GM12878 (cell line): ENCODE data around the gene NECAB2. TPM values are rescaled to one million over a fixed set of nuclear protein-coding genes. Genes with fewer than 3 reads are reported as not detected.

Experiments used
- ATAC-seq: fragments of 200-7000 bp; cut with Tn5 transposase; 3 replicates; pipeline ENCODE4 v1.9.1; 2020; ENCODE audit warnings: mild to moderate bottlenecking, moderate library complexity
- BruUV-seq: library from RNA; stranded (reverse); fragments of 400-500 nt; replicated peaks from 2 replicates; lab custom pipeline; 2021; lab: Mats Ljungman, UMichigan
- CTCF ChIA-PET: fragments of 300-600 bp; sonication (Branson Sonifier 250); formaldehyde crosslinking; extraction: SDS; loops from one replicate; lab custom pipeline; 2021; ENCODE audit warnings: inconsistent platforms; lab: Yijun Ruan, JAX
- POLR2A ChIA-PET: fragments of 350-600 bp; formaldehyde crosslinking; extraction: SDS; loops from one replicate; lab custom pipeline; 2021; ENCODE audit warnings: inconsistent platforms; lab: Charles Lee
- RAD21 ChIA-PET: fragments of 300-600 bp; sonication (Branson Sonifier 250); formaldehyde crosslinking; loops from one replicate; lab custom pipeline; 2023; ENCODE audit warnings: antibody characterized with exemption; ENCODE audit not compliant: unreplicated experiment; lab: Charles Lee
- SMC1A ChIA-PET: fragments of 300-600 bp; sonication (Branson Sonifier 250); formaldehyde crosslinking; loops from one replicate; lab custom pipeline; 2023; ENCODE audit not compliant: unreplicated experiment, uncharacterized antibody; lab: Charles Lee
- DNase-seq: peaks from one replicate; pipeline ENCODE4 v3.0.0-alpha.2; 2011; ENCODE audit warnings: low read depth, low spot score
- FAIRE-seq: peaks from 3 replicates; lab custom pipeline; 2011; peaks lifted over from hg19 to GRCh38; lab: Jason Lieb, UNC
- H2AFZ ChIP-seq: 2 replicates; pipeline ENCODE4 v1.6.0; 2011; ENCODE audit warnings: low read depth, low read length, control low read depth; ENCODE audit not compliant: control insufficient read depth
- H3K27ac ChIP-seq: 2 replicates; pipeline ENCODE4 v1.5.1; 2011; ENCODE audit warnings: control low read depth; ENCODE audit not compliant: control insufficient read depth, insufficient read depth
- H3K27me3 ChIP-seq, 2 experiments: replicated peaks in 1 of 2; 2 replicates each; pipeline versions ENCODE4 v1.6.0 to v1.6.1; 2011; ENCODE audit warnings: low read length in 1 of 2; ENCODE audit not compliant: control insufficient read depth in 2 of 2, insufficient read depth in 2 of 2
- H3K36me3 ChIP-seq, 2 experiments: 2 replicates each; pipeline ENCODE4 v1.5.1; 2011; ENCODE audit warnings: low read length in 1 of 2; ENCODE audit not compliant: control insufficient read depth in 2 of 2, insufficient read depth in 2 of 2
- H3K4me1 ChIP-seq: 2 replicates; pipeline ENCODE4 v1.6.1; 2011; ENCODE audit warnings: mild to moderate bottlenecking, low read length, moderate library complexity, mixed read lengths; ENCODE audit not compliant: control insufficient read depth, insufficient read depth
- H3K4me2 ChIP-seq: 2 replicates; pipeline ENCODE4 v1.6.0; 2011; ENCODE audit warnings: control low read depth; ENCODE audit not compliant: control insufficient read depth, insufficient read depth
- H3K4me3 ChIP-seq: fragments of 200-600 bp; sonication (generic); 2 replicates; pipeline ENCODE4 v1.5.1; 2016
- H3K79me2 ChIP-seq: 2 replicates; pipeline ENCODE4 v1.6.0; 2011; ENCODE audit warnings: low read length; ENCODE audit not compliant: control insufficient read depth, insufficient read depth
- H3K9ac ChIP-seq: 2 replicates; pipeline ENCODE4 v1.8.0; 2011; ENCODE audit warnings: low read length, control low read depth, mixed read lengths; ENCODE audit not compliant: control insufficient read depth, insufficient read depth
- H3K9me3 ChIP-seq: replicated peaks from 3 replicates; pipeline ENCODE4 v1.5.1; 2011; ENCODE audit warnings: mild to moderate bottlenecking, low read length; ENCODE audit not compliant: control insufficient read depth, insufficient read depth
- H4K20me1 ChIP-seq: 2 replicates; pipeline ENCODE4 v1.6.0; 2011; ENCODE audit not compliant: control insufficient read depth, insufficient read depth
- BACH1 ChIP-seq: fragments of 450-650 bp; IDR thresholded peaks from 2 replicates; pipeline ENCODE4 v1.6.1; 2017; ENCODE audit warnings: mild to moderate bottlenecking, borderline replicate concordance
- CREM ChIP-seq: IDR thresholded peaks from 2 replicates; pipeline ENCODE4 v1.6.1; 2014; ENCODE audit warnings: antibody characterized with exemption, low read depth
- CUX1 ChIP-seq: IDR thresholded peaks from 2 replicates; pipeline ENCODE4 v1.6.1; 2012; ENCODE audit warnings: improper control_type of control experiment, low read depth, low read length; ENCODE audit not compliant: insufficient replicate concordance
- E2F8 ChIP-seq: fragments of 450-650 bp; IDR thresholded peaks from 2 replicates; pipeline ENCODE4 v1.6.1; 2018; ENCODE audit warnings: mild to moderate bottlenecking, low read depth, moderate library complexity; ENCODE audit not compliant: partially characterized antibody
- JUNB ChIP-seq: IDR thresholded peaks from 2 replicates; pipeline ENCODE4 v1.6.1; 2016; ENCODE audit warnings: antibody characterized with exemption, mild to moderate bottlenecking
- KDM1A ChIP-seq: fragments of 200-600 bp; sonication (generic); IDR thresholded peaks from 2 replicates; pipeline ENCODE4 v1.6.1; 2016; ENCODE audit warnings: borderline replicate concordance
- MYC ChIP-seq: IDR thresholded peaks from 2 replicates; pipeline ENCODE4 v1.6.1; 2011; ENCODE audit warnings: mild to moderate bottlenecking, low read length, moderate library complexity, inconsistent platforms; ENCODE audit not compliant: insufficient read depth, insufficient replicate concordance, insufficient read length, severe bottlenecking
- NRF1 ChIP-seq: conservative IDR thresholded peaks from 2 replicates; pipeline ENCODE4 v1.6.1; 2011; ENCODE audit warnings: mild to moderate bottlenecking, low read depth, low read length, improper control_type of control experiment
- PAX8 ChIP-seq: fragments of 450-650 bp; IDR thresholded peaks from 2 replicates; pipeline ENCODE4 v1.6.1; 2017; ENCODE audit warnings: mild to moderate bottlenecking, moderate library complexity
- POLR2A ChIP-seq: IDR thresholded peaks from 2 replicates; pipeline ENCODE4 v1.6.1; 2011; ENCODE audit warnings: low read depth, mild to moderate bottlenecking, low read length
- RCOR1 ChIP-seq: conservative IDR thresholded peaks from 2 replicates; pipeline ENCODE4 v1.6.1; 2012; ENCODE audit warnings: low read depth, low read length, improper control_type of control experiment
- SIX5 ChIP-seq: IDR thresholded peaks from 2 replicates; pipeline ENCODE4 v1.6.1; 2011; ENCODE audit warnings: mild to moderate bottlenecking, low read depth, low read length, moderate library complexity; ENCODE audit not compliant: severe bottlenecking
- SUZ12 ChIP-seq: fragments of 200-600 bp; sonication (generic); IDR thresholded peaks from one replicate; pipeline ENCODE4 v1.6.1; 2018; ENCODE audit warnings: antibody characterized with exemption, mild to moderate bottlenecking; ENCODE audit not compliant: unreplicated experiment
- USF2 ChIP-seq: IDR thresholded peaks from 2 replicates; pipeline ENCODE4 v1.6.1; 2011; ENCODE audit warnings: low read depth, low read length, improper control_type of control experiment, borderline replicate concordance
- ZBED1 ChIP-seq: IDR thresholded peaks from 2 replicates; pipeline ENCODE4 v1.6.1; 2016; ENCODE audit warnings: borderline replicate concordance
- WGBS: methylation state at CpG from one replicate; pipeline ENCODE4 v1.1.6; 2016; ENCODE audit warnings: low lambda C conversion rate; ENCODE audit not compliant: insufficient replicate concordance, insufficient coverage; ENCODE audit errors: missing lambda C conversion rate; 5-methylcytosine and 5-hydroxymethylcytosine counted together
- in situ Hi-C: fragments of 300-500 bp; cut with MboI; formaldehyde crosslinking; loops from 9 replicates; pipeline ENCODE4 v1.14.3; 2018; ENCODE audit warnings: mixed read lengths
- intact Hi-C: fragments of 100-400 bp; cut with micrococcal nuclease; formaldehyde crosslinking; loops from one replicate; pipeline ENCODE4 v1.14.2; 2022; ENCODE audit not compliant: unreplicated experiment
- polyA plus RNA-seq, 11 experiments: library from polyadenylated mRNA; depleted of rRNA in 4 of 11; unstranded in 6 of 11; stranded (reverse) in 5 of 11; fragments of >200 nt; fragmentation: Nextera tagmentation in 4 of 11; fragmentation: Illumina TruSeq in 1 of 11; extraction: Ambion mirVana in 4 of 11; extraction: Trizol in 1 of 11; gene quantifications; 1 replicate in 1 of 11; 2 replicates in 10 of 11; pipeline versions ENCODE4 v1.2.1 to v1.2.3, GENCODE V29; 2011 to 2016; ENCODE audit warnings: inconsistent platforms in 2 of 11, missing spikeins in 2 of 11, low read depth in 1 of 11
- total RNA-seq, 4 experiments: library from RNA; depleted of rRNA in 3 of 4; stranded (reverse); fragments of >200 nt in 3 of 4; fragmentation: Illumina TruSeq in 1 of 4; extraction: Trizol in 1 of 4; gene quantifications; 2 replicates each; pipeline versions ENCODE4 v1.2.1 to v1.2.3, GENCODE V29; 2013 to 2021

The NECAB2 gene
- total and polyA plus RNA-seq, 10 of the 15 experiments (the other 5 are each of a cell fraction or from before 2014, with no cell fraction given): not detected

GRCh38 chr16:84032458-84033178, 64.6 kb downstream of the NECAB2 start:
- ChIA-PET RAD21 (no interaction called here), SMC1A (no interaction called here)
- H2AFZ ChIP-seq: no peak overlapping the region
- H4K20me1 ChIP-seq: no peaks in the 10 kb centered on the region
- WGBS: 46% methylated on average over 15 of the region's 15 CpGs
- no peak overlapping the region for H3K4me2 ChIP-seq
- DNase-seq: no peak
- H3K27ac ChIP-seq: no peak overlapping the region
- intact Hi-C loops: no loop called here
- H3K9me3 ChIP-seq: no peaks in the 10 kb centered on the region
- no peak for TF ChIP-seq USF2
- no peak for TF ChIP-seq KDM1A
- TF ChIP-seq E2F8: no peak
- no peak for TF ChIP-seq RCOR1
- no peak for TF ChIP-seq JUNB
- TF ChIP-seq CREM: no peak
- no peak for TF ChIP-seq SUZ12
- TF ChIP-seq NRF1: no peak
- no peak for TF ChIP-seq CUX1
- no peak for TF ChIP-seq POLR2A
- TF ChIP-seq MYC: no peak
- no peak for TF ChIP-seq SIX5
- TF ChIP-seq ZBED1: no peak
- TF ChIP-seq BACH1: no peak
- TF ChIP-seq PAX8: no peak
- TF ChIP-seq, all 136 proteins: peak for 0
- Histone ChIP-seq H3K36me3 (no peaks in the 10 kb centered on the region), H3K9ac (no peak overlapping the region), H3K27me3 (no peaks in the 10 kb centered on the region; a peak in 1 of 4 replicates), H3K4me1 (no peaks in the 10 kb centered on the region), H3K79me2 (no peaks in the 10 kb centered on the region), H3K4me3 (no peak overlapping the region)
- ATAC-seq: no peak
- CTCF ChIA-PET: no interaction called here
- POLR2A ChIA-PET: no interaction called here
- no TSS peak for BruUV-seq
- in situ Hi-C loops: no loop called here
- FAIRE-seq: no peak
